ENCODE results near the gene ACSM6.
"Not testable (repeated sequence)": the region's sequence is repeated elsewhere in the genome, so short reads cannot be mapped to it uniquely, and the experiment has no call there.

Gene ACSM6

DNA sequence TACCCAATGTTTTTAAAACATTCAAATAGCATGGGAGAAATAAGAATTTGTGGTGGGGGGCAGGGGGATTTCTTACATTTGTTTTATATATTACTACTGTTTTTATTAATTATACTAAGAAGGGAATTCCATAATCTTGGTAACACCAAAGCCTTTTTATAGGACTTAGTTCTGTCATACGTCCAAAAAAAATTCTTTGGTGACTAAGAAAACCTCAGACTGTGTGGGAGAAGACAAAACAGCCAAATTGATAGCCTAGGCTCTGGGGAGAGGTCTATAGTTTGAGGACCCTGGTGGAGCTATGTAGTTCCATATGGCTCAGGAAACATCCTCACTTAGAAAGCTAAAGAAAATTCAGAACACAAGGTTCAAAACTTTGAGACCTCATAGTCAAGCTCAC, 23.4 kb downstream of the ACSM6 start:
- no peak for DNase-seq

- no peak for DNase-seq
Measured at GRCh38 chr10:95220539-95220938, 26.5 kb downstream of the ACSM6 start.

DNA sequence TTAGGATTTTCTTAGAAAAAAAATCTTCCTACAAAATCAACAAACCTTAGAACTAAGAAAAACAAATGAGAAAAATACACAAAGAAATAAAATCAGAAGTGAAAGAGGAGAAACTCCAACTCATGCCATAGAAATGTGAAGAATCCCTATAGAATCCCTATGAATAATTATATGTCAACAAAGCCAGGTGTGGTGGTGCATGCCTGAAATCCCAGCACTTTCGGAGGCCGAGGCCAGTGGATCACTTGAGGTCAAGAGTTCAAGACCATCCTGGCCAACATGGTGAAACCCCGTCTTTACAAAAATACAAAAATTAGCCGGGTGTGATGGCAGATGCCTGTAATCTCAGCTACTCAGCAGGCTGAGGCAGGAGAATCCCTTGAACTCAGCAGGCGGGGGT, 27.1 kb downstream of the ACSM6 start:
- DNase-seq: peak; percentile 66

DNA sequence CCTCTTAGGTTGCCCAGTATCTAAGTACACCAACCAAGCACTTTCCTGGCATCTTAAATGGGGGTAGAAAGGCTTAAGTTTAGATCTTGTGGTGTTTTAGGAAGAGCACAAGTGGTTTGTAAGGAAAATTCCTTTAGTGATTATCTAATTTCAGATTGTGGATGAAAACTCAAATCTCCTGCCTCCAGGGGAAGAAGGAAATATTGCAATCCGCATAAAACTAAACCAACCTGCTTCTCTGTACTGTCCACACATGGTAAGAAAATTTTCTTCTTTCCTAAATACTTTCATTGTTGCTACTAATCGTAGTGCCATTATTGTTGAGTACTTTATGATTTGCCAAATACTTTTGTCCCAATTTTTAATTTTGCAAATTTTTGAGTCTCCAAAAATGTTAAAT, 31.1 kb downstream of the ACSM6 start:
- DNase-seq: no peak

DNA sequence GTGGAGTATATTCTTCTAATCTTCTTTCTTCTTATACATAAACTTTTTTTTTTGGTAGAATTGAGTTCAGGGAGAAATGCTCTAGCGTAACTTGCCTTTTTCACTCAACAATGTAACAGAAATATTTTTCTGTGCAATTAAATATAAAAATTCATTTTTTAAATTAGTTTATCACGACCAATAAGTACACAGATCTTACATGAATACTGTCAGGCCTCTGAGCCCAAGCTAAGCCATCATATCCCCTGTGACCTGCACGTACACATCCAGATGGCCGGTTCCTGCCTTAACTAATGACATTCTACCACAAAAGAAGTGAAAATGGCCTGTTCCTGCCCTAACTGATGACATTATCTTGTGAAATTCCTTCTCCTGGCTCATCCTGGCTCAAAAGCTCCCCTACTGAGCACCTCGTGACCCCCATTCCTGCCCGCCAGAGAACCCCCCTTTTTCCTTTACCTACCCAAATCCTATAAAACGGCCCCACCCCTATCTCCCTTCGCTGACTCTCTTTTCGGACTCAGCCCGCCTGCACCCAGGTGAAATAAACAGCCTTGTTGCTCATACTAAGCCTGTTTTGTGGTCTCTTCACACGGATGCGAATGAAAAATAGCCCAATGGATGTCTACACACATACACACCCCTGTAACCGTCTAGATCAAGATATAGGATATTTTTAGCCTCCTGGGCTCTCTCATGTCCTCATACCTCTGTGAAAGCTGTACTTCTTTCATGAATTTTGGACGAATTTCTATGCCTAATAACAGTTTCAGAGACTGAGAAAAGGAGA, 35.1 kb downstream of the ACSM6 start:
- DNase-seq: not testable (repeated sequence)

GRCh38 chr10:95229724-95230627, 35.9 kb downstream of the ACSM6 start:
- DNase-seq: peak; percentile 98

- not testable (repeated sequence) for DNase-seq
Measured at GRCh38 chr10:95230677-95231586, 36.9 kb downstream of the ACSM6 start.

DNA sequence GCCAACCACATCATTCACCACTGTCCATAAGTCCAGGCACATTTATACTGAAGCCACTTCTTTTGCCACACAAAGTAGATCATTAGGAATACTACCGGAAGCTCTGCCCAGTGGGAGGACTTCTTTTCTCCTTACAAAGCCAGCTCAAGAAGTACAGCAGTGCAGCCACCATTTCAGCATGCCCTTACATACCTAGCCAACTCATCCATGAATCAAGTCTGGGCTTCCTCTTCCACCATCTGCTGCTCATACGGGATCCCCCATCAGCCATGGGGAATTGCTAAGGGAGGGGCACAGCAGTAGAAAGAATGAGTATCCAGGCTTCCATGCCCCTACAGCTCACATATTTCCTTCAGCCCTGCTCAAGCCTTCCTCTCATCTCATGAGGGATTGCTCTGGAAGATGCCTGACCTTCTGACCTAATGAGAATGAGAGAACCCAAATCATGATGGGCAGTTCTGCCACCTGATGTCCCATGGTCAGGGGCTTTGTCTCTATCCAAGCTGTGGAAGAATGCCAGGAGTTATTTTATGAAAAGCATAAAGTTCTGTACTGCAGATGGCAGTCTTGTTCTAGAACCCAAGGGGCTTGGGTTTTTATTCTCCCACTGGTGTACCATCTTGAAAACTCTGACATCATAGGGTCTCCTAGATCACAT, 39.5 kb downstream of the ACSM6 start:
- DNase-seq: no peak

DNA sequence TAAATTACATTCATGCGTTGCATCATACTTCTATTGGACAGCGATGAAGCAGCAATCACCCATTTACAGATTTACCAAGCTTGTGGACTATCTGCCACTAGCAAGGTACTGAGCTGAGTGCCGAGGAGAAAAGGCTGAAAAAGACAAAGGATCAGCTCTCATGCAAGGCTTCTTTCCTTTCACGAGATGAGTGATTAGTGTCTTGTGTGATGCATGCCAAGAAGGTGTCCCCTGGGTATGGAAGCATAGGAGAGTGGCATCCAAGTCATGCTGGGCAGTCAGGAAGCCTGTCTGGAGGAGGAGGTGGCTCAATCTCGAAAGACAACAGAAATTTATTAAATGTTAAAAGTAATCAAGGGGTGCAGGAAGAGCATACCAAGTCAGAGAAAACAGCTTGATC, 40.9 kb downstream of the ACSM6 start:
- DNase-seq: no peak

- no peak for DNase-seq
Measured at GRCh38 chr10:95235676-95236067, 41.6 kb downstream of the ACSM6 start.

GRCh38 chr10:95236068-95236903, 42.2 kb downstream of the ACSM6 start:
- peak; percentile 54 for DNase-seq

GRCh38 chr10:95237376-95238170, 43.5 kb downstream of the ACSM6 start:
- no peak for DNase-seq

GRCh38 chr10:95240096-95240495, 46.1 kb downstream of the ACSM6 start:
- not testable (repeated sequence) for DNase-seq

GRCh38 chr10:95240811-95241210, 46.8 kb downstream of the ACSM6 start:
- no peak for DNase-seq

DNA sequence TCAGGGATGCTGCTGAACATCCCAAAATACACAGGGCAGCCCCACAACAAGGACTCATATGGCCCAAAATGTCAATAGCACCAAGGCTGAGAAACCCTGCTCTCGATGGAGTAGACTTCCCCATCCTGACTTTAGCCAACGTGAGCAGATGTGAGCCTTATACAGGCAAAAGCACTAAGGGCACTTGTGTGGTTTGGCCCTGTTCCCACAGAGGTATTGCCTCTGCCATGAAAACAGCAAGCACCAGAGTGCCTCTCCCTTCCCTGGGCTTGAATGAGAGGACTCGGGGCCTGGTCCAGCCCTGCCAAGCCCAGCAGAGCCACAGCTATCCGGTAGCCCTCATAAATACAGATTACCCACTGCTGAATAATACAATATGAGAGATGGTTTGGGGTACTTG, 47.5 kb downstream of the ACSM6 start:
- DNase-seq: no peak

DNA sequence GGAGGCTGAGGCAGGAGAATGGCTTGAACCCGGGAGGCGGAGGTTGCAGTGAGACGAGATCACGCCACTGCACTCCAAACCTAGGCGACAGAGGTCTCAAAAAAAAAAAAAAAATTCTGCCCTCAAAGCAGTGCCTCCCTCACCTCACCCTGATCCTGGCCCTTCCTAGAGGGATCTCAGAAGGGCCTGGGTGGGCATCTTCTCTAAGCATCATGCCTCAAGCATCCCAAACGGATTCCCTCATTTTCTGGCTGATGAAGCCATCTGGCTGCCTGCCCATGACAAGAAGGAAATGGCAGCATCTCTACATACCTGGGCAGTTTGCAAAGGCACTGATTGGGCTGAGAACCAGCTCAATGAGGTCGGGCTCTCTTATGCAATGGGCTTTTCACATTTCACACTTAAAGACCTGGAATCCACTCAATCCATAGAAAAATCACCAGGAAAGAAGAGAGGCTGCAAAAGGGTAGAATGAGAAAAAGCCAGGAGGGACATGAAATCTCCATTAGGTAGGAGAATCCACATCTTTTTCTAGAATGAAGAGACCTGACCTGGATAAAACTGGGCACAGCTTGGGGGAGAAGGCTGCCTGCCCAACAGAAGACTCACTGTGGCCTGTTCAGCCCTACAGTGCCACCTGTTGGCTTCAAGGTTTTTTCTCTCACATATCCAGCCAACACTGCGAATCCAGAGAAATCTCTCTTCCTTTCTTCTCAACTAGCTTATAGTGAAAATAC, 48.7 kb downstream of the ACSM6 start:
- DNase-seq: peak; percentile 63

GRCh38 chr10:95243318-95243617, 49.2 kb downstream of the ACSM6 start:
- no peak for DNase-seq

GRCh38 chr10:95244152-95244551, 50.1 kb downstream of the ACSM6 start:
- no peak for DNase-seq

DNA sequence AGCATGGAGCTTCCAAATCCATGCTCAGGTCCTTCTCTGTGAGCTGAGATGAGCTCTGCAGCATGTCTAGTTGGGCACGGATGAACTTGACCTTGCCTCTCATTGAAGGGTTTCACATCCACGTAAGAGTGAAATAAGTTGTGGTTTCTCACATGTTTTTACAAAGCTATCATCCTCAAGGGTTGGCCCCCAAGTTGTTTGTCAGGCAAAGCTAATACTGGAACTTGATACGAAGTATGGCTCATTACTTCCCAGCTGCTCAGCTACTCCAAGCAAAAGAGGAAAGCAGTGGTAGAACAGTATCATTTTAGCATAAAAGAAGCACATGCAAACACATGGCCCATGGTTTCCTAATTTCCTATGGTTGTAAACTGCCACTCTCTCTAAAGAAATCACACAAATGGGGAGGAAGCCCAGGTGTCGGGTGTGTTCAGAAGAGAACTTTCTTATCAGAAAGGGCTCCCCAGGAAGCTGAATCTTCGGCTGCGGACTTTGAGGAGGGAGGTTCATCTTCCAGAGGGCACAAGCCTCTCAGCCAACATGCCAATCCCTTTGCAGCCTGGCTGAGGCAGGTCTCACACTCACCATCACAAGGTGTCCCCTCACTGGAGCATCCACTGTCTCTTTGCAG, 51.5 kb downstream of the ACSM6 start:
- DNase-seq: no peak
